Measurements from ENCODE around the gene TMEM31. TPM values are rescaled to one million over a fixed set of nuclear protein-coding genes. Genes with fewer than 3 reads are reported as not detected.

The TMEM31 gene
- total RNA-seq, 1 experiment from 2014 or later, result not detected

GRCh38 chrX:103704863-103705262, 5.8 kb upstream of the TMEM31 start:
- Histone ChIP-seq H2AFZ (no peak overlapping the region), H3K36me3 (ENCODE audit: low read depth) (no peaks in the 10 kb centered on the region), H3F3A (ENCODE audit: insufficient read depth, low read depth) (no peaks in the 10 kb centered on the region), H3K27me3 (ENCODE audit: insufficient read depth, low read depth) (no peaks in the 10 kb centered on the region), H3K27ac (no peak overlapping the region), H4K20me1 (ENCODE audit: insufficient read depth) (no peaks in the 10 kb centered on the region), H3K4me1 (replicated peaks; ENCODE audit: insufficient read depth) (no peaks in the 10 kb centered on the region), H3K4me2 (no peak overlapping the region), H3K4me3 (no peak overlapping the region), H3K9me2 (ENCODE audit: insufficient read depth) (no peaks in the 10 kb centered on the region), H3K9me3 (ENCODE audit: insufficient read depth, low read depth) (no peaks in the 10 kb centered on the region), H3K79me2 (ENCODE audit: low read depth) (no peaks in the 10 kb centered on the region)
- ChIA-PET POLR2A (ENCODE audit: unreplicated experiment) (no interaction called here), CTCF (no interaction called here)
- intact Hi-C loops (cut with micrococcal nuclease; ENCODE audit: unreplicated experiment), result no loop called here
- no peak for TF ChIP-seq EZH2 (IDR thresholded peaks at IDR 0.05; ENCODE audit: low read depth)
- no peak for TF ChIP-seq CTCF (conservative IDR thresholded peaks at IDR 0.05)
- no TSS peak for BruUV-seq (replicated peaks)
- no peak for DNase-seq

- no TSS peak for BruUV-seq (replicated peaks)
- Histone ChIP-seq H3K79me2 (ENCODE audit: low read depth) (no peaks in the 10 kb centered on the region), H3K4me3 (no peak overlapping the region), H2AFZ (no peak overlapping the region), H3F3A (ENCODE audit: insufficient read depth, low read depth) (peaks cover 4% of the 10 kb centered on the region; the same call in 1 of the 2 replicates), H3K27ac (peak overlapping the region; percentile 70), H3K27me3 (ENCODE audit: insufficient read depth, low read depth) (no peaks in the 10 kb centered on the region), H3K36me3 (ENCODE audit: low read depth) (no peaks in the 10 kb centered on the region), H4K20me1 (ENCODE audit: insufficient read depth) (no peaks in the 10 kb centered on the region), H3K4me2 (peak overlapping the region; percentile 52), H3K4me1 (replicated peaks; ENCODE audit: insufficient read depth) (peaks cover 23% of the 10 kb centered on the region), H3K9me3 (ENCODE audit: insufficient read depth, low read depth) (no peaks in the 10 kb centered on the region), H3K9me2 (ENCODE audit: insufficient read depth) (no peaks in the 10 kb centered on the region)
- ChIA-PET POLR2A (ENCODE audit: unreplicated experiment) (no interaction called here), CTCF (no interaction called here)
- peak in 1 of 2 experiments; percentile 87 for DNase-seq
- TF ChIP-seq CTCF (conservative IDR thresholded peaks at IDR 0.05) (no peak), EZH2 (IDR thresholded peaks at IDR 0.05; ENCODE audit: low read depth) (no peak)
- intact Hi-C loops (cut with micrococcal nuclease; ENCODE audit: unreplicated experiment), result no loop called here
These were observed 6.3 kb downstream of the TMEM31 start for GRCh38 chrX:103716962-103717361.

DNA sequence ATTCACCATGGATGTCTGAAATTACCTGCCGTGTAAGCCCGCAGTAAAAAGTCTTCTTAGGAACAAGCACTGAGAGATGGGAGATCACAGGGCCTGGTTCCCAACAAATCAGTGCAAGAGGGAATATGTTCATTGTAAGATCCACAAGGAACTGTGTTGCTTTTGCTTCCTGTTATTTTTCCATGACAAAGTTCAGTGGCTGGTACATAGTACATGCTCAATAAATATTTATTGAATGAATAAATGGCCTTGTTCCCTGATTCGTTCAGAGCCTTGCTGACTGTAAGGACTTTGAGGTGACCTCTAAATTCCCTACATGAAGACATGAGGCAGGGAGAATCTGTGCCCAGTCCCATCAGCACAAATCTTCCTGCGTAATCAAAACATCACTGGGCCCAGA, 7.4 kb downstream of the TMEM31 start:
- no peaks in the 10 kb centered on the region for H3K79me2 ChIP-seq (ENCODE audit: low read depth)
- H4K20me1 ChIP-seq (ENCODE audit: insufficient read depth), result no peaks in the 10 kb centered on the region
- H3K36me3 ChIP-seq (ENCODE audit: low read depth), result no peaks in the 10 kb centered on the region
- H3F3A ChIP-seq (ENCODE audit: insufficient read depth, low read depth), result peaks cover 4% of the 10 kb centered on the region; the same call in 1 of the 2 replicates
- TF ChIP-seq EZH2 (IDR thresholded peaks at IDR 0.05; ENCODE audit: low read depth) (no peak), CTCF (conservative IDR thresholded peaks at IDR 0.05) (no peak)
- POLR2A ChIA-PET (ENCODE audit: unreplicated experiment), result no interaction called here
- DNase-seq, result no peak
- H3K4me3 ChIP-seq, result no peak overlapping the region
- CTCF ChIA-PET, result no interaction called here
- H3K4me2 ChIP-seq, result no peak overlapping the region
- H3K27ac ChIP-seq, result no peak overlapping the region; the same call in 1 of the 2 replicates
- H3K9me2 ChIP-seq (ENCODE audit: insufficient read depth), result no peaks in the 10 kb centered on the region
- no TSS peak for BruUV-seq (replicated peaks)
- no peaks in the 10 kb centered on the region for H3K9me3 ChIP-seq (ENCODE audit: insufficient read depth, low read depth)
- H3K4me1 ChIP-seq (replicated peaks; ENCODE audit: insufficient read depth), result peaks cover 23% of the 10 kb centered on the region
- no peaks in the 10 kb centered on the region for H3K27me3 ChIP-seq (ENCODE audit: insufficient read depth, low read depth)
- no peak overlapping the region for H2AFZ ChIP-seq
- intact Hi-C loops (cut with micrococcal nuclease; ENCODE audit: unreplicated experiment), result no loop called here

Data from PC-9 (cell line).